Lung (tissue), 12 donors: ENCODE data around the gene DAZAP1. TPM values are rescaled to one million over a fixed set of nuclear protein-coding genes. Genes with fewer than 3 reads are reported as not detected.

ENCODE experiments used
- ATAC-seq: fragments of 200-7000 bp; cut with Tn5 transposase; one replicate; pipeline ENCODE4 v1.9.1; 2020; ENCODE audit warnings: moderate number of reproducible peaks; ENCODE audit not compliant: insufficient read depth, low FRiP score
- DNase-seq, 3 donors: peaks; one replicate each; pipeline ENCODE4 v3.0.0-alpha.2; 2013 to 2017
- H3K27ac ChIP-seq, 2 donors: one replicate each; pipeline ENCODE4 v1.5.1; 2013; ENCODE audit warnings: mild to moderate bottlenecking in 2 of 2, moderate library complexity in 2 of 2, control low read depth in 1 of 2, inconsistent platforms in 1 of 2, low read depth in 1 of 2, low read length in 1 of 2
- H3K27me3 ChIP-seq, 3 donors: one replicate each; pipeline ENCODE4 v1.5.1; 2013; ENCODE audit warnings: low read length in 2 of 3; ENCODE audit not compliant: control insufficient read depth in 3 of 3, insufficient read depth in 3 of 3
- H3K36me3 ChIP-seq, 4 donors: one replicate each; pipeline ENCODE4 v1.5.1; 2013; ENCODE audit warnings: low read length in 4 of 4, mild to moderate bottlenecking in 1 of 4, moderate library complexity in 1 of 4; ENCODE audit not compliant: control insufficient read depth in 4 of 4, insufficient read depth in 4 of 4
- H3K4me1 ChIP-seq, 5 donors: one replicate each; pipeline ENCODE4 v1.5.1; 2013; ENCODE audit warnings: low read length in 5 of 5, mild to moderate bottlenecking in 2 of 5, moderate library complexity in 1 of 5; ENCODE audit not compliant: control insufficient read depth in 5 of 5, insufficient read depth in 5 of 5
- H3K4me3 ChIP-seq: one replicate; pipeline ENCODE4 v1.5.1; 2013; ENCODE audit warnings: mild to moderate bottlenecking, control low read depth, moderate library complexity
- H3K9ac ChIP-seq, 2 donors: one replicate each; pipeline ENCODE4 v1.5.1; 2013; ENCODE audit warnings: low read length in 2 of 2, control low read depth in 1 of 2; ENCODE audit not compliant: insufficient read depth in 1 of 2
- H3K9me3 ChIP-seq, 4 donors: one replicate each; pipeline ENCODE4 v1.5.1; 2013; ENCODE audit warnings: low read length in 3 of 4, mild to moderate bottlenecking in 1 of 4, moderate library complexity in 1 of 4; ENCODE audit not compliant: control insufficient read depth in 4 of 4, insufficient read depth in 3 of 4
- CTCF ChIP-seq: IDR thresholded peaks from 2 replicates; pipeline ENCODE4 v1.5.1; 2012; ENCODE audit warnings: mild to moderate bottlenecking; ENCODE audit errors: control extremely low read depth, extremely low read depth
- WGBS, 2 donors: extraction: QIAGEN DNeasy Blood & Tissue Kit; methylation state at CpG; one replicate each; pipeline ENCODE4 v1.1.7; 2013; 5-methylcytosine and 5-hydroxymethylcytosine counted together
- polyA plus RNA-seq, 2 donors: library from polyadenylated mRNA; stranded (reverse); fragments of 200-250 nt; gene quantifications; one replicate each; pipeline ENCODE4 v1.2.1, GENCODE V29; 2013
- total RNA-seq, 2 donors: library from RNA; depleted of rRNA in 1 of 2; stranded (reverse); fragments of >200 nt in 1 of 2; gene quantifications; one replicate each; pipeline ENCODE4 v1.2.1, GENCODE V29; 2014 to 2021
- donor health status: control.
- donor health status: control.
- donor health status: Bipolar disorder and iron deficiency.
- donor health status: healthy.
- donor health status: DM: yes; HTN: yes; CAD: no.

Gene DAZAP1
- total and polyA plus RNA-seq, 4 donors, result 61.4 to 125 (median 80.1) TPM

GRCh38 chr19:1390890-1391423 is 16.4 kb upstream of the DAZAP1 start:
- Histone ChIP-seq H3K9me3 (peaks cover 0 to 4% (median 0%) of the 10 kb centered on the region in 4 donors), H3K9ac (no peak overlapping the region), H3K4me1 (peaks cover 0 to 2% (median 0%) of the 10 kb centered on the region in 5 donors), H3K4me3 (no peak overlapping the region), H3K27me3 (no peaks in the 10 kb centered on the region), H3K36me3 (peaks cover 0 to 62% (median 16%) of the 10 kb centered on the region in 4 donors), H3K27ac (no peak overlapping the region)
- WGBS, 2 donors, result 95 to 96% methylated on average over 42 of the region's 42 CpGs
- DNase-seq (no peak), ATAC-seq (no peak)
- no peak for TF ChIP-seq CTCF

GRCh38 chr19:1392407-1392806 is 15.0 kb upstream of the DAZAP1 start:
- Histone ChIP-seq H3K4me3 (no peak overlapping the region), H3K27ac (no peak overlapping the region), H3K9ac (no peak overlapping the region), H3K27me3 (no peaks in the 10 kb centered on the region), H3K4me1 (peaks cover 0 to 2% (median 0%) of the 10 kb centered on the region in 5 donors), H3K36me3 (peaks cover 0 to 58% (median 16%) of the 10 kb centered on the region in 4 donors), H3K9me3 (peaks cover 0 to 4% (median 0%) of the 10 kb centered on the region in 4 donors)
- WGBS, 2 donors, result 96 to 98% methylated on average over 15 of the region's 15 CpGs
- DNase-seq, result no peak
- no peak for ATAC-seq
- no peak for TF ChIP-seq CTCF

- TF ChIP-seq CTCF, result no peak
- H3K9ac ChIP-seq, result no peak overlapping the region
- H3K4me1 ChIP-seq, result peaks cover 0 to 2% (median 0%) of the 10 kb centered on the region in 5 donors
- H3K27ac ChIP-seq, result no peak overlapping the region
- DNase-seq, result no peak
- ATAC-seq, result no peak
- H3K4me3 ChIP-seq, result no peak overlapping the region
- no peaks in the 10 kb centered on the region for H3K27me3 ChIP-seq
- 96 to 97% methylated on average over 37 of the region's 37 CpGs for WGBS, 2 donors
- H3K36me3 ChIP-seq, result peaks cover 0 to 56% (median 16%) of the 10 kb centered on the region in 4 donors
- H3K9me3 ChIP-seq, result peaks cover 0 to 4% (median 0%) of the 10 kb centered on the region in 4 donors
Measured at GRCh38 chr19:1392939-1393530, 14.4 kb upstream of the DAZAP1 start.
